DMS114 treated with DMSO at 0.1 percent for 48 hours (cell line): ENCODE data around the gene PIGL.

Experiments used
- DNase-seq: peaks from one replicate; lab custom pipeline; 2025; ENCODE audit not compliant: unreplicated experiment; lab: John Stamatoyannopoulos, UW

Gene PIGL

GRCh38 chr17:16352303-16352666, 135.3 kb downstream of the PIGL start:
- no peak for DNase-seq

- DNase-seq, result no peak
Measured at GRCh38 chr17:16352667-16353316, 135.8 kb downstream of the PIGL start.

- DNase-seq, result no peak
Measured at GRCh38 chr17:16353317-16354174, 136.5 kb downstream of the PIGL start, which contains the start of gene CENPV. CENPV (minus strand) TSS chr17:16353469; CDS start chr17:16353436, 33 bp downstream.

- no peak for DNase-seq
Measured at GRCh38 chr17:16354585-16354984, 137.6 kb downstream of the PIGL start.

- DNase-seq, result no peak
Measured at GRCh38 chr17:16358394-16358793, 141.4 kb downstream of the PIGL start.

GRCh38 chr17:16361874-16362273, 144.9 kb downstream of the PIGL start:
- DNase-seq, result no peak

- peak; percentile 8 for DNase-seq
Measured at GRCh38 chr17:16363749-16364536, 146.9 kb downstream of the PIGL start.

GRCh38 chr17:16364625-16365024, 147.6 kb downstream of the PIGL start:
- no peak for DNase-seq

GRCh38 chr17:16371742-16372141, 154.7 kb downstream of the PIGL start:
- no peak for DNase-seq

- DNase-seq, result no peak
Measured at GRCh38 chr17:16374146-16374938, 157.3 kb downstream of the PIGL start.
